Measurements from ENCODE around the gene MAGI3. TPM values are rescaled to one million over a fixed set of nuclear protein-coding genes. Genes with fewer than 3 reads are reported as not detected.

The MAGI3 gene
- total and polyA plus RNA-seq, 7 donors: 11.4 to 22.5 (median 18.9) TPM

GRCh38 chr1:113488576-113489177 is 98.4 kb downstream of the MAGI3 start:
- 94% methylated on average over 4 of the region's 4 CpGs for WGBS, 2 donors
- H3K4me3 ChIP-seq: no peak overlapping the region
- no peaks in the 10 kb centered on the region for H3K4me1 ChIP-seq
- H3K9me3 ChIP-seq: no peaks in the 10 kb centered on the region
- no peak for DNase-seq
- no peaks in the 10 kb centered on the region for H3K36me3 ChIP-seq
- TF ChIP-seq POLR2AphosphoS5 (IDR thresholded peaks at IDR 0.05) (no peak), POLR2A (IDR thresholded peaks at IDR 0.05) (no peak), CTCF (IDR thresholded peaks at IDR 0.05) (no peak), EP300 (IDR thresholded peaks at IDR 0.05) (no peak)
- intact Hi-C loops (cut with DNase I): no loop called here
- H3K27ac ChIP-seq: no peak overlapping the region
- no peaks in the 10 kb centered on the region for H3K27me3 ChIP-seq

GRCh38 chr1:113490384-113490783 is 100.1 kb downstream of the MAGI3 start:
- intact Hi-C loops (cut with DNase I): no loop called here

DNA sequence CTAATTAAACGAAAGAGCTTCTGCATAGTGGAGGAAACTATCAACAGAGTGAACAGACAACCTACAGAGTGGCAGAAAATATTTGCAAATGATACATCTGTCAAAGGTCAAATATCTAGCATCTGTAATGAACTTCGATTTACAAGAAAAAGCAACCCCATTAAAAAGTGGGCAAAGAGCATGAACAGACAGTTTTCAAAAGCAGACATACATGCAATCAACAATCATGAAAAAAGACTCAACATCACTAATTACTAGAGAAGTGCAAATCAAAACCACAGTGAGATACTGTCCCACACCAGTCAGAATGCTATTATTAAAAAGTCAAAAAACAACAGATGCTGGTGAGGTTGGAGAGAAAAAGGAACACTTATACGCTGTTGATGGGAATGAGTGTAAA is 103.2 kb downstream of the MAGI3 start:
- no peaks in the 10 kb centered on the region for H3K9me3 ChIP-seq
- no peak for TF ChIP-seq POLR2A (IDR thresholded peaks at IDR 0.05)
- TF ChIP-seq EP300 (IDR thresholded peaks at IDR 0.05): no peak
- no peak for TF ChIP-seq POLR2AphosphoS5 (IDR thresholded peaks at IDR 0.05)
- intact Hi-C loops (cut with DNase I): no loop called here

More at GRCh38 chr1:113490384-113490783, 100.1 kb downstream of the MAGI3 start:
- no peak overlapping the region for H3K27ac ChIP-seq
- no peak for DNase-seq
- H3K4me3 ChIP-seq: no peak overlapping the region
- WGBS, 2 donors: 92 to 93% methylated on average over 1 of the region's 1 CpG
- no peaks in the 10 kb centered on the region for H3K27me3 ChIP-seq
- H3K4me1 ChIP-seq: no peaks in the 10 kb centered on the region
- no peaks in the 10 kb centered on the region for H3K9me3 ChIP-seq
- no peaks in the 10 kb centered on the region for H3K36me3 ChIP-seq
- TF ChIP-seq POLR2A (IDR thresholded peaks at IDR 0.05) (no peak), CTCF (IDR thresholded peaks at IDR 0.05) (no peak), EP300 (IDR thresholded peaks at IDR 0.05) (no peak), POLR2AphosphoS5 (IDR thresholded peaks at IDR 0.05) (no peak)

GRCh38 chr1:113505357-113505756 is 115.0 kb downstream of the MAGI3 start:
- intact Hi-C loops (cut with DNase I): no loop called here

More for the DNA sequence above, 103.2 kb downstream of the MAGI3 start:
- no peak for DNase-seq
- Histone ChIP-seq H3K36me3 (no peaks in the 10 kb centered on the region), H3K27ac (no peak overlapping the region), H3K4me1 (no peaks in the 10 kb centered on the region), H3K4me3 (no peak overlapping the region), H3K27me3 (no peaks in the 10 kb centered on the region)
- WGBS, 2 donors: 90 to 94% methylated on average over 3 of the region's 3 CpGs

More at GRCh38 chr1:113505357-113505756, 115.0 kb downstream of the MAGI3 start:
- 89 to 93% methylated on average over 1 of the region's 1 CpG for WGBS, 2 donors
- no peak for TF ChIP-seq POLR2A (IDR thresholded peaks at IDR 0.05)
- TF ChIP-seq CTCF (IDR thresholded peaks at IDR 0.05): no peak
- H3K4me3 ChIP-seq: no peak overlapping the region
- peaks cover 0 to under 1% (median 0%) of the 10 kb centered on the region in 4 donors for H3K9me3 ChIP-seq
- H3K4me1 ChIP-seq: no peaks in the 10 kb centered on the region
- H3K36me3 ChIP-seq: no peaks in the 10 kb centered on the region
- H3K27ac ChIP-seq: no peak overlapping the region
- H3K27me3 ChIP-seq: no peaks in the 10 kb centered on the region
- no peak for DNase-seq
